GM12878 (cell line): Measurements from ENCODE around the gene SCGB3A2. TPM values are rescaled to one million over a fixed set of nuclear protein-coding genes. Genes with fewer than 3 reads are reported as not detected.

ENCODE experiments used
- ATAC-seq: fragments of 200-7000 bp; cut with Tn5 transposase; 3 replicates; pipeline ENCODE4 v1.9.1; 2020; ENCODE audit warnings: mild to moderate bottlenecking, moderate library complexity
- BruUV-seq: library from RNA; stranded (reverse); fragments of 400-500 nt; replicated peaks from 2 replicates; lab custom pipeline; 2021; lab: Mats Ljungman, UMichigan
- CTCF ChIA-PET: fragments of 300-600 bp; sonication (Branson Sonifier 250); formaldehyde crosslinking; extraction: SDS; loops from one replicate; lab custom pipeline; 2021; ENCODE audit warnings: inconsistent platforms; lab: Yijun Ruan, JAX
- POLR2A ChIA-PET: fragments of 350-600 bp; formaldehyde crosslinking; extraction: SDS; loops from one replicate; lab custom pipeline; 2021; ENCODE audit warnings: inconsistent platforms; lab: Charles Lee
- RAD21 ChIA-PET: fragments of 300-600 bp; sonication (Branson Sonifier 250); formaldehyde crosslinking; loops from one replicate; lab custom pipeline; 2023; ENCODE audit warnings: antibody characterized with exemption; ENCODE audit not compliant: unreplicated experiment; lab: Charles Lee
- SMC1A ChIA-PET: fragments of 300-600 bp; sonication (Branson Sonifier 250); formaldehyde crosslinking; loops from one replicate; lab custom pipeline; 2023; ENCODE audit not compliant: unreplicated experiment, uncharacterized antibody; lab: Charles Lee
- DNase-seq: peaks from one replicate; pipeline ENCODE4 v3.0.0-alpha.2; 2011; ENCODE audit warnings: low read depth, low spot score
- FAIRE-seq: peaks from 3 replicates; lab custom pipeline; 2011; peaks lifted over from hg19 to GRCh38; lab: Jason Lieb, UNC
- H2AFZ ChIP-seq: 2 replicates; pipeline ENCODE4 v1.6.0; 2011; ENCODE audit warnings: low read depth, low read length, control low read depth; ENCODE audit not compliant: control insufficient read depth
- H3K27ac ChIP-seq: 2 replicates; pipeline ENCODE4 v1.5.1; 2011; ENCODE audit warnings: control low read depth; ENCODE audit not compliant: control insufficient read depth, insufficient read depth
- H3K27me3 ChIP-seq, 2 experiments: replicated peaks in 1 of 2; 2 replicates each; pipeline versions ENCODE4 v1.6.0 to v1.6.1; 2011; ENCODE audit warnings: low read length in 1 of 2; ENCODE audit not compliant: control insufficient read depth in 2 of 2, insufficient read depth in 2 of 2
- H3K36me3 ChIP-seq, 2 experiments: 2 replicates each; pipeline ENCODE4 v1.5.1; 2011; ENCODE audit warnings: low read length in 1 of 2; ENCODE audit not compliant: control insufficient read depth in 2 of 2, insufficient read depth in 2 of 2
- H3K4me1 ChIP-seq: 2 replicates; pipeline ENCODE4 v1.6.1; 2011; ENCODE audit warnings: mild to moderate bottlenecking, low read length, moderate library complexity, mixed read lengths; ENCODE audit not compliant: control insufficient read depth, insufficient read depth
- H3K4me2 ChIP-seq: 2 replicates; pipeline ENCODE4 v1.6.0; 2011; ENCODE audit warnings: control low read depth; ENCODE audit not compliant: control insufficient read depth, insufficient read depth
- H3K4me3 ChIP-seq: fragments of 200-600 bp; sonication (generic); 2 replicates; pipeline ENCODE4 v1.5.1; 2016
- H3K79me2 ChIP-seq: 2 replicates; pipeline ENCODE4 v1.6.0; 2011; ENCODE audit warnings: low read length; ENCODE audit not compliant: control insufficient read depth, insufficient read depth
- H3K9ac ChIP-seq: 2 replicates; pipeline ENCODE4 v1.8.0; 2011; ENCODE audit warnings: low read length, control low read depth, mixed read lengths; ENCODE audit not compliant: control insufficient read depth, insufficient read depth
- H3K9me3 ChIP-seq: replicated peaks from 3 replicates; pipeline ENCODE4 v1.5.1; 2011; ENCODE audit warnings: mild to moderate bottlenecking, low read length; ENCODE audit not compliant: control insufficient read depth, insufficient read depth
- H4K20me1 ChIP-seq: 2 replicates; pipeline ENCODE4 v1.6.0; 2011; ENCODE audit not compliant: control insufficient read depth, insufficient read depth
- CEBPZ ChIP-seq: fragments of 150-350 bp; IDR thresholded peaks from 2 replicates; pipeline ENCODE4 v1.6.1; 2016; ENCODE audit warnings: low read depth, low read length
- DPF2 ChIP-seq: fragments of 450-650 bp; IDR thresholded peaks from 2 replicates; pipeline ENCODE4 v1.6.1; 2017; ENCODE audit warnings: mild to moderate bottlenecking
- EP300 ChIP-seq, 2 experiments: fragments of 150-350 bp in 1 of 2; IDR thresholded peaks; 2 replicates each; pipeline ENCODE4 v1.6.1; 2011 to 2012; ENCODE audit warnings: low read depth in 2 of 2, low read length in 2 of 2, borderline replicate concordance in 1 of 2, improper control_type of control experiment in 1 of 2, inconsistent platforms in 1 of 2; ENCODE audit not compliant: control insufficient read depth in 1 of 2
- MAX ChIP-seq: IDR thresholded peaks from 2 replicates; pipeline ENCODE4 v1.6.1; 2012; ENCODE audit warnings: low read depth, low read length, improper control_type of control experiment
- NFYA ChIP-seq: IDR thresholded peaks from 2 replicates; pipeline ENCODE4 v1.6.1; 2011; ENCODE audit warnings: low read depth, mild to moderate bottlenecking, low read length, improper control_type of control experiment, borderline replicate concordance
- NR2C1 ChIP-seq: fragments of 450-650 bp; IDR thresholded peaks from 2 replicates; pipeline ENCODE4 v1.6.1; 2017; ENCODE audit warnings: antibody characterized with exemption, mild to moderate bottlenecking, moderate library complexity
- RB1 ChIP-seq: fragments of 450-650 bp; formaldehyde crosslinking; IDR thresholded peaks from 2 replicates; pipeline ENCODE4 v1.6.1; 2017; ENCODE audit warnings: mild to moderate bottlenecking, borderline replicate concordance
- RELA ChIP-seq: fragments of 450-650 bp; IDR thresholded peaks from 2 replicates; pipeline ENCODE4 v1.8.0; 2014; ENCODE audit warnings: borderline replicate concordance; ENCODE audit not compliant: partially characterized antibody
- SIN3A ChIP-seq: IDR thresholded peaks from 2 replicates; pipeline ENCODE4 v1.6.1; 2012; ENCODE audit warnings: low read depth, low read length, improper control_type of control experiment
- SP1 ChIP-seq: IDR thresholded peaks from one replicate; pipeline ENCODE4 v1.6.1; 2011; ENCODE audit warnings: low read depth, low read length
- ZBTB33 ChIP-seq: fragments of 450-650 bp; IDR thresholded peaks from 2 replicates; pipeline ENCODE4 v1.6.1; 2017; ENCODE audit warnings: mild to moderate bottlenecking
- WGBS: methylation state at CpG from one replicate; pipeline ENCODE4 v1.1.6; 2016; ENCODE audit warnings: low lambda C conversion rate; ENCODE audit not compliant: insufficient replicate concordance, insufficient coverage; ENCODE audit errors: missing lambda C conversion rate; 5-methylcytosine and 5-hydroxymethylcytosine counted together
- in situ Hi-C: fragments of 300-500 bp; cut with MboI; formaldehyde crosslinking; loops from 9 replicates; pipeline ENCODE4 v1.14.3; 2018; ENCODE audit warnings: mixed read lengths
- intact Hi-C: fragments of 100-400 bp; cut with micrococcal nuclease; formaldehyde crosslinking; loops from one replicate; pipeline ENCODE4 v1.14.2; 2022; ENCODE audit not compliant: unreplicated experiment
- polyA plus RNA-seq, 11 experiments: library from polyadenylated mRNA; depleted of rRNA in 4 of 11; unstranded in 6 of 11; stranded (reverse) in 5 of 11; fragments of >200 nt; fragmentation: Nextera tagmentation in 4 of 11; fragmentation: Illumina TruSeq in 1 of 11; extraction: Ambion mirVana in 4 of 11; extraction: Trizol in 1 of 11; gene quantifications; 1 replicate in 1 of 11; 2 replicates in 10 of 11; pipeline versions ENCODE4 v1.2.1 to v1.2.3, GENCODE V29; 2011 to 2016; ENCODE audit warnings: inconsistent platforms in 2 of 11, missing spikeins in 2 of 11, low read depth in 1 of 11
- total RNA-seq, 4 experiments: library from RNA; depleted of rRNA in 3 of 4; stranded (reverse); fragments of >200 nt in 3 of 4; fragmentation: Illumina TruSeq in 1 of 4; extraction: Trizol in 1 of 4; gene quantifications; 2 replicates each; pipeline versions ENCODE4 v1.2.1 to v1.2.3, GENCODE V29; 2013 to 2021

The SCGB3A2 gene
- total and polyA plus RNA-seq, 10 of the 15 experiments (the other 5 are each of a cell fraction or from before 2014, with no cell fraction given): 0.24 TPM; not detected in 9

GRCh38 chr5:147863454-147864158, 14.9 kb upstream of the SCGB3A2 start:
- H3K4me1 ChIP-seq: no peaks in the 10 kb centered on the region
- CTCF ChIA-PET: no interaction called here
- TF ChIP-seq NR2C1 (no peak), DPF2 (no peak), CEBPZ (no peak), SP1 (no peak), SIN3A (no peak), EP300 (IDR thresholded peaks at IDR 0.05; ENCODE audit: borderline replicate concordance in 1 of 2, control insufficient read depth in 1 of 2, low read depth in 2 of 2, low read length in 2 of 2) (no peak), RB1 (no peak), NFYA (no peak), RELA (no peak), ZBTB33 (no peak), MAX (no peak)
- TF ChIP-seq, all 136 proteins: peak for 0
- in situ Hi-C loops (no loop called here), intact Hi-C loops (no loop called here)
- DNase-seq: no peak
- WGBS: 44% methylated on average over 3 of the region's 3 CpGs
- H4K20me1 ChIP-seq: no peaks in the 10 kb centered on the region
- no peak overlapping the region for H3K4me3 ChIP-seq
- ChIA-PET SMC1A (no interaction called here), POLR2A (no interaction called here), RAD21 (no interaction called here)
- no peak overlapping the region for H3K27ac ChIP-seq
- H3K9ac ChIP-seq: no peak overlapping the region
- no peaks in the 10 kb centered on the region for H3K9me3 ChIP-seq
- no peaks in the 10 kb centered on the region for H3K27me3 ChIP-seq
- ATAC-seq: no peak
- no peaks in the 10 kb centered on the region for H3K79me2 ChIP-seq
- H3K4me2 ChIP-seq: no peak overlapping the region
- no peak for FAIRE-seq
- BruUV-seq: no TSS peak
- H2AFZ ChIP-seq: no peak overlapping the region
- no peaks in the 10 kb centered on the region for H3K36me3 ChIP-seq
